H9 (cell line): ENCODE results near the gene SOWAHB. TPM values are rescaled to one million over a fixed set of nuclear protein-coding genes. Genes with fewer than 3 reads are reported as not detected.

Source experiments
- DNase-seq: peaks from one replicate; pipeline ENCODE4 v3.0.0-alpha.2; 2017
- H2AFZ ChIP-seq: one replicate; pipeline ENCODE4 v1.6.1; 2013; ENCODE audit warnings: mild to moderate bottlenecking, low read length, control low read depth, moderate library complexity
- H2AK5ac ChIP-seq: 2 replicates; pipeline ENCODE4 v1.6.1; 2013; ENCODE audit warnings: low read length, control low read depth, mixed read lengths; ENCODE audit not compliant: insufficient read length
- H2BK120ac ChIP-seq: one replicate; pipeline ENCODE4 v1.6.1; 2013; ENCODE audit warnings: low read depth, mild to moderate bottlenecking, low read length, control low read depth, inconsistent platforms; ENCODE audit not compliant: poor library complexity, severe bottlenecking
- H2BK12ac ChIP-seq: 2 replicates; pipeline ENCODE4 v1.6.1; 2013; ENCODE audit warnings: low read length, control low read depth, mixed read lengths, low read depth; ENCODE audit not compliant: insufficient read length
- H2BK15ac ChIP-seq: 2 replicates; pipeline ENCODE4 v1.6.1; 2013; ENCODE audit warnings: low read depth, low read length, control low read depth
- H2BK20ac ChIP-seq: one replicate; pipeline ENCODE4 v1.6.1; 2013; ENCODE audit warnings: low read depth, mild to moderate bottlenecking, low read length, control low read depth, inconsistent platforms; ENCODE audit not compliant: poor library complexity, severe bottlenecking
- H2BK5ac ChIP-seq: 2 replicates; pipeline ENCODE4 v1.6.1; 2013; ENCODE audit warnings: low read length, control low read depth, mixed read lengths; ENCODE audit not compliant: insufficient read length
- H3K14ac ChIP-seq: 2 replicates; pipeline ENCODE4 v1.6.1; 2013; ENCODE audit warnings: low read length, control low read depth; ENCODE audit not compliant: insufficient read depth
- H3K18ac ChIP-seq: 2 replicates; pipeline ENCODE4 v1.6.1; 2013; ENCODE audit warnings: low read depth, mild to moderate bottlenecking, mixed read lengths, low read length, control low read depth; ENCODE audit not compliant: insufficient read length
- H3K23ac ChIP-seq: 2 replicates; pipeline ENCODE4 v1.6.1; 2013; ENCODE audit warnings: low read length, control low read depth, mixed read lengths, low read depth; ENCODE audit not compliant: insufficient read length
- H3K23me2 ChIP-seq: 2 replicates; pipeline ENCODE4 v1.6.1; 2013; ENCODE audit warnings: low read depth, mild to moderate bottlenecking, mixed read lengths, low read length, control low read depth; ENCODE audit not compliant: insufficient read length, poor library complexity, severe bottlenecking
- H3K27ac ChIP-seq: 2 replicates; pipeline ENCODE4 v1.5.1; 2013; ENCODE audit warnings: low read length, control low read depth, mixed read lengths, low read depth; ENCODE audit not compliant: insufficient read length
- H3K27me3 ChIP-seq: 2 replicates; pipeline ENCODE4 v1.6.1; 2013; ENCODE audit warnings: low read length, control low read depth, inconsistent platforms; ENCODE audit not compliant: insufficient read depth
- H3K4ac ChIP-seq: 2 replicates; pipeline ENCODE4 v1.6.1; 2013; ENCODE audit warnings: low read depth, mild to moderate bottlenecking, control low read depth, inconsistent platforms, low read length, moderate library complexity
- H3K4me1 ChIP-seq: 2 replicates; pipeline ENCODE4 v1.6.1; 2013; ENCODE audit warnings: low read length, control low read depth, inconsistent platforms; ENCODE audit not compliant: insufficient read depth
- H3K4me2 ChIP-seq: 2 replicates; pipeline ENCODE4 v1.6.1; 2013; ENCODE audit warnings: low read length, control low read depth, mixed read lengths; ENCODE audit not compliant: insufficient read length, insufficient read depth
- H3K56ac ChIP-seq: 2 replicates; pipeline ENCODE4 v1.6.1; 2013; ENCODE audit warnings: low read depth, mild to moderate bottlenecking, mixed read lengths, low read length, control low read depth; ENCODE audit not compliant: insufficient read length
- H3K79me1 ChIP-seq: 2 replicates; pipeline ENCODE4 v1.6.1; 2013; ENCODE audit warnings: low read depth, mild to moderate bottlenecking, moderate library complexity, low read length, control low read depth, inconsistent platforms; ENCODE audit not compliant: insufficient read depth, poor library complexity, severe bottlenecking
- H3K79me2 ChIP-seq: 2 replicates; pipeline ENCODE4 v1.6.1; 2013; ENCODE audit warnings: low read length, control low read depth, inconsistent platforms; ENCODE audit not compliant: insufficient read depth
- H3K9ac ChIP-seq: 2 replicates; pipeline ENCODE4 v1.6.1; 2013; ENCODE audit warnings: low read length, control low read depth, mixed read lengths; ENCODE audit not compliant: insufficient read length; ENCODE audit errors: extremely low read depth
- H3K9me3 ChIP-seq: one replicate; pipeline ENCODE4 v1.6.1; 2013; ENCODE audit warnings: low read depth, low read length, inconsistent platforms; ENCODE audit not compliant: control insufficient read depth
- H3T11ph ChIP-seq: one replicate; pipeline ENCODE4 v1.6.1; 2013; ENCODE audit warnings: mild to moderate bottlenecking, low read length, control low read depth, inconsistent platforms
- H4K20me1 ChIP-seq: one replicate; pipeline ENCODE4 v1.6.1; 2013; ENCODE audit not compliant: control insufficient read depth, insufficient read length, insufficient read depth
- H4K5ac ChIP-seq: 2 replicates; pipeline ENCODE4 v1.6.1; 2013; ENCODE audit warnings: low read depth, mild to moderate bottlenecking, mixed read lengths, low read length, control low read depth; ENCODE audit not compliant: insufficient read length
- H4K8ac ChIP-seq: replicated peaks from 2 replicates; pipeline ENCODE4 v1.6.1; 2013; ENCODE audit warnings: low read length, control low read depth, mixed read lengths, low read depth; ENCODE audit not compliant: insufficient read length
- H4K91ac ChIP-seq: 2 replicates; pipeline ENCODE4 v1.6.1; 2013; ENCODE audit warnings: low read depth, mild to moderate bottlenecking, moderate library complexity, mixed read lengths, low read length, control low read depth; ENCODE audit not compliant: insufficient read length
- H3K27ac Mint-ChIP-seq, 3 experiments: 2 replicates in 2 of 3; 3 replicates in 1 of 3; pipeline ENCODE4 v1.8.0; 2020 to 2021; ENCODE audit warnings: mixed read lengths in 3 of 3, mild to moderate bottlenecking in 1 of 3, moderate library complexity in 1 of 3
- H3K27me3 Mint-ChIP-seq: 2 replicates; pipeline ENCODE4 v1.8.0; 2021; ENCODE audit warnings: low read depth, mild to moderate bottlenecking, moderate library complexity, mixed read lengths
- H3K36me3 Mint-ChIP-seq, 3 experiments: 2 replicates in 2 of 3; 3 replicates in 1 of 3; pipeline ENCODE4 v1.8.0; 2020 to 2021; ENCODE audit warnings: low read depth in 3 of 3, mixed read lengths in 3 of 3; ENCODE audit not compliant: insufficient read depth in 1 of 3
- H3K4me1 Mint-ChIP-seq, 2 experiments: 2 replicates each; pipeline ENCODE4 v1.8.0; 2020; ENCODE audit warnings: mixed read lengths in 2 of 2
- H3K4me3 Mint-ChIP-seq, 2 experiments: 2 replicates in 1 of 2; 3 replicates in 1 of 2; pipeline ENCODE4 v1.8.0; 2020 to 2021; ENCODE audit warnings: mild to moderate bottlenecking in 2 of 2, mixed read lengths in 2 of 2, moderate library complexity in 1 of 2
- H3K9me3 Mint-ChIP-seq, 2 experiments: 2 replicates in 1 of 2; 3 replicates in 1 of 2; pipeline ENCODE4 v1.8.0; 2020; ENCODE audit warnings: mild to moderate bottlenecking in 2 of 2, mixed read lengths in 2 of 2, moderate library complexity in 1 of 2
- CTCF ChIP-seq: fragments of 200-600 bp; sonication (generic); conservative IDR thresholded peaks from 3 replicates; pipeline ENCODE4 v1.8.0; 2021; ENCODE audit warnings: antibody characterized with exemption, mild to moderate bottlenecking
- total RNA-seq: library from RNA; stranded (reverse); gene quantifications from 2 replicates; pipeline ENCODE4 v1.2.1, GENCODE V29; 2021

The SOWAHB gene
- total RNA-seq, 1 experiment from 2014 or later = 0.26 TPM

GRCh38 chr4:76931087-76931486 is 33.1 kb upstream of the SOWAHB start:
- Histone ChIP-seq H2BK20ac (no peak overlapping the region), H3K27ac (no peak overlapping the region), H3K9me3 (no peaks in the 10 kb centered on the region), H3K79me1 (no peaks in the 10 kb centered on the region), H3T11ph (no peak overlapping the region), H4K91ac (no peak overlapping the region), H2BK120ac (no peak overlapping the region), H3K23ac (no peak overlapping the region), H2BK5ac (no peak overlapping the region), H3K18ac (no peak overlapping the region), H4K20me1 (no peaks in the 10 kb centered on the region), H3K9ac (no peak overlapping the region), H2AK5ac (no peak overlapping the region), H2BK12ac (no peak overlapping the region), H2BK15ac (no peak overlapping the region), H3K4me2 (no peak overlapping the region), H2AFZ (no peak overlapping the region), H4K5ac (no peak overlapping the region), H3K4ac (no peak overlapping the region), H3K27me3 (no peaks in the 10 kb centered on the region), H3K79me2 (no peaks in the 10 kb centered on the region), H3K56ac (no peak overlapping the region), H3K4me1 (no peaks in the 10 kb centered on the region), H3K14ac (no peak overlapping the region), H4K8ac (no peak overlapping the region), H3K23me2 (no peaks in the 10 kb centered on the region)
- Mint-ChIP-seq H3K4me1 (no peaks in the 10 kb centered on the region), H3K27ac (no peak overlapping the region), H3K9me3 (no peaks in the 10 kb centered on the region), H3K27me3 (no peaks in the 10 kb centered on the region; the same call in 1 of the 2 replicates), H3K36me3 (no peaks in the 10 kb centered on the region), H3K4me3 (no peak overlapping the region)
- TF ChIP-seq CTCF = no peak
- DNase-seq = no peak
